SK-N-SH treated with all-trans-retinoic acid at 6 μM for 48 hours (cell line): Measurements from ENCODE around the gene HSPA9.

Source experiments
- ATAC-seq: fragments of 200-7000 bp; cut with Tn5 transposase; 3 replicates; pipeline ENCODE4 v1.9.1; 2020; ENCODE audit warnings: mild to moderate bottlenecking, moderate library complexity
- ARNTL ChIP-seq: fragments of 450-650 bp; formaldehyde crosslinking; IDR thresholded peaks from 2 replicates; pipeline ENCODE4 v1.5.0; 2020; ENCODE audit warnings: low read depth, mild to moderate bottlenecking, moderate library complexity, borderline replicate concordance
- BACH2 ChIP-seq: fragments of 250-450 bp; sonication (Bioruptor Pico); IDR thresholded peaks from 2 replicates; pipeline ENCODE4 v1.9.0; 2021; ENCODE audit warnings: mild to moderate bottlenecking, borderline replicate concordance
- CSDC2 ChIP-seq: fragments of 250-450 bp; sonication (Bioruptor Pico); IDR thresholded peaks from 2 replicates; pipeline ENCODE4 v1.5.0; 2020; ENCODE audit warnings: mild to moderate bottlenecking, moderate library complexity
- ESRRG ChIP-seq: fragments of 250-450 bp; sonication (Bioruptor Pico); IDR thresholded peaks from 2 replicates; pipeline ENCODE4 v1.6.1; 2021; ENCODE audit warnings: mild to moderate bottlenecking
- GLIS3 ChIP-seq: fragments of 250-450 bp; sonication (Bioruptor Pico); IDR thresholded peaks from 2 replicates; pipeline ENCODE4 v1.5.0; 2020; ENCODE audit warnings: mild to moderate bottlenecking, moderate library complexity
- ISL1 ChIP-seq: fragments of 250-450 bp; sonication (Bioruptor Pico); IDR thresholded peaks from 2 replicates; pipeline ENCODE4 v2.1.2; 2022; ENCODE audit warnings: mild to moderate bottlenecking, moderate library complexity
- OSR1 ChIP-seq: fragments of 250-450 bp; sonication (Bioruptor Pico); IDR thresholded peaks from 2 replicates; pipeline ENCODE4 v1.8.0; 2022; ENCODE audit warnings: moderate library complexity, mild to moderate bottlenecking, inconsistent platforms
- PPARA ChIP-seq: fragments of 250-450 bp; sonication (Bioruptor Pico); IDR thresholded peaks from 2 replicates; pipeline ENCODE4 v1.5.0; 2020; ENCODE audit warnings: mild to moderate bottlenecking, borderline replicate concordance
- RARB ChIP-seq: fragments of 250-450 bp; sonication (Bioruptor Pico); IDR thresholded peaks from 2 replicates; pipeline ENCODE4 v1.8.0; 2021; ENCODE audit warnings: mild to moderate bottlenecking, moderate library complexity
- SNAI2 ChIP-seq: fragments of 250-450 bp; sonication (Bioruptor Pico); IDR thresholded peaks from 2 replicates; pipeline ENCODE4 v1.5.0; 2020; ENCODE audit warnings: mild to moderate bottlenecking, moderate library complexity
- TOX ChIP-seq: fragments of 250-450 bp; sonication (Bioruptor Pico); IDR thresholded peaks from 2 replicates; pipeline ENCODE4 v1.8.0; 2021; ENCODE audit warnings: mild to moderate bottlenecking, moderate library complexity, borderline replicate concordance
- ZC3H10 ChIP-seq: fragments of 250-450 bp; sonication (Bioruptor Pico); IDR thresholded peaks from 2 replicates; pipeline ENCODE4 v1.5.1; 2021; ENCODE audit warnings: mild to moderate bottlenecking, moderate library complexity
- ZFP3 ChIP-seq: fragments of 250-450 bp; sonication (Bioruptor Pico); IDR thresholded peaks from 2 replicates; pipeline ENCODE4 v1.5.0; 2020; ENCODE audit warnings: mild to moderate bottlenecking, moderate library complexity
- ZFP30 ChIP-seq: fragments of 450-650 bp; formaldehyde crosslinking; IDR thresholded peaks from 2 replicates; pipeline ENCODE4 v1.5.0; 2022; ENCODE audit warnings: mild to moderate bottlenecking, moderate library complexity
- ZNF565 ChIP-seq: fragments of 450-650 bp; formaldehyde crosslinking; conservative IDR thresholded peaks from 2 replicates; pipeline ENCODE4 v1.5.0; 2020; ENCODE audit warnings: low read depth, mild to moderate bottlenecking, moderate library complexity
- ZNF70 ChIP-seq: fragments of 450-650 bp; formaldehyde crosslinking; IDR thresholded peaks from 2 replicates; pipeline ENCODE4 v1.5.0; 2020; ENCODE audit warnings: mild to moderate bottlenecking, moderate library complexity
- TF ChIP-seq, protein P1 (sequence below): fragments of 250-450 bp; sonication (Bioruptor Pico); IDR thresholded peaks from 2 replicates; pipeline ENCODE4 v1.5.1; 2021; ENCODE audit warnings: mild to moderate bottlenecking, moderate library complexity
- TF ChIP-seq, protein P2 (sequence below): fragments of 250-450 bp; sonication (Bioruptor Pico); IDR thresholded peaks from 2 replicates; pipeline ENCODE4 v1.5.0; 2020; ENCODE audit warnings: mild to moderate bottlenecking, moderate library complexity
- TF ChIP-seq, protein P3 (sequence below): fragments of 250-450 bp; sonication (Bioruptor Pico); IDR thresholded peaks from 2 replicates; pipeline ENCODE4 v1.5.1; 2020; ENCODE audit warnings: low read depth, mild to moderate bottlenecking, moderate library complexity
- TF ChIP-seq, protein P4 (sequence below): fragments of 250-450 bp; sonication (Bioruptor Pico); IDR thresholded peaks from 2 replicates; pipeline ENCODE4 v1.8.0; 2021; ENCODE audit warnings: low read depth, mild to moderate bottlenecking, moderate library complexity, borderline replicate concordance

The HSPA9 gene

DNA sequence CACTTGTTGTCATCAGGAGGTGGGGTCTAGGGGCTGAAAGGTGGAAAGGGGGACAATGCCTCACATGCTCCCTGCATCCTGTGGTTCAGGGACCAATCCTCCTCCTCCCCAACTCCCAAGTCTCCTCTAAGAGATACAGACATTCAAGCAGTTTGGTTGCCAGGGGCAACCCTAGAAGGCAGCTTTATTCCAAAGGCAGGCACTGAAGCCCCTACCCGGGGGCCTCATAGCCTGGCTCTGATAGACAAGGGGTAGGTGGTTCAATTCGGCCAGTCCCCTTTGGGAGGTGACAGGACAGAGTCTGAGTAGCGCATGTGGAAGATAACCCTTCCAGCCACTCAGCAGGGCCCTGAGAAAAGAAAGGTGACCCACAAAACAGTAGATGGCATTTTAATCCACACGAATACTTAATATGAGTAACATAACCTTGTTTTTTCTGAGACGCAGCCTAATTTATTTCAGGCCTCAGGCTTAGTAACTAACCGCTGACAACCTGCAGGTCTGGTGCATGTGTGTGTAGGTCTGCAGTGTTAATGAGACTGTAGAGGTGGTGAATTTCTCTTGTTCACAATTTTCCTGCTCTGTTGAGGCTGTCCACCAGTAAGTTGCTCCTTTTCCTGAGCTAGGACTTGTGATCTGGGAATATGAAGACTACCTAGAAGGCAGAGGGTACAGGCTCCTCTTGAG, 31.3 kb upstream of the HSPA9 start:
- ATAC-seq, result no peak
- TF ChIP-seq ZNF70 (CRISPR knock-in tag), result no peak
- TF ChIP-seq ZFP3 (CRISPR knock-in tag), result no peak
- no peak for TF ChIP-seq TOX (CRISPR knock-in tag)
- no peak for TF ChIP-seq ISL1 (CRISPR knock-in tag)
- TF ChIP-seq CSDC2 (CRISPR knock-in tag), result no peak
- no peak for TF ChIP-seq ZNF565 (CRISPR knock-in tag)
- TF ChIP-seq, protein P1, sequence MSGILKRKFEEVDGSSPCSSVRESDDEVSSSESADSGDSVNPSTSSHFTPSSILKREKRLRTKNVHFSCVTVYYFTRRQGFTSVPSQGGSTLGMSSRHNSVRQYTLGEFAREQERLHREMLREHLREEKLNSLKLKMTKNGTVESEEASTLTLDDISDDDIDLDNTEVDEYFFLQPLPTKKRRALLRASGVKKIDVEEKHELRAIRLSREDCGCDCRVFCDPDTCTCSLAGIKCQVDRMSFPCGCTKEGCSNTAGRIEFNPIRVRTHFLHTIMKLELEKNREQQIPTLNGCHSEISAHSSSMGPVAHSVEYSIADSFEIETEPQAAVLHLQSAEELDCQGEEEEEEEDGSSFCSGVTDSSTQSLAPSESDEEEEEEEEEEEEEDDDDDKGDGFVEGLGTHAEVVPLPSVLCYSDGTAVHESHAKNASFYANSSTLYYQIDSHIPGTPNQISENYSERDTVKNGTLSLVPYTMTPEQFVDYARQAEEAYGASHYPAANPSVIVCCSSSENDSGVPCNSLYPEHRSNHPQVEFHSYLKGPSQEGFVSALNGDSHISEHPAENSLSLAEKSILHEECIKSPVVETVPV (CRISPR knock-in tag), result no peak
- TF ChIP-seq, protein P2, sequence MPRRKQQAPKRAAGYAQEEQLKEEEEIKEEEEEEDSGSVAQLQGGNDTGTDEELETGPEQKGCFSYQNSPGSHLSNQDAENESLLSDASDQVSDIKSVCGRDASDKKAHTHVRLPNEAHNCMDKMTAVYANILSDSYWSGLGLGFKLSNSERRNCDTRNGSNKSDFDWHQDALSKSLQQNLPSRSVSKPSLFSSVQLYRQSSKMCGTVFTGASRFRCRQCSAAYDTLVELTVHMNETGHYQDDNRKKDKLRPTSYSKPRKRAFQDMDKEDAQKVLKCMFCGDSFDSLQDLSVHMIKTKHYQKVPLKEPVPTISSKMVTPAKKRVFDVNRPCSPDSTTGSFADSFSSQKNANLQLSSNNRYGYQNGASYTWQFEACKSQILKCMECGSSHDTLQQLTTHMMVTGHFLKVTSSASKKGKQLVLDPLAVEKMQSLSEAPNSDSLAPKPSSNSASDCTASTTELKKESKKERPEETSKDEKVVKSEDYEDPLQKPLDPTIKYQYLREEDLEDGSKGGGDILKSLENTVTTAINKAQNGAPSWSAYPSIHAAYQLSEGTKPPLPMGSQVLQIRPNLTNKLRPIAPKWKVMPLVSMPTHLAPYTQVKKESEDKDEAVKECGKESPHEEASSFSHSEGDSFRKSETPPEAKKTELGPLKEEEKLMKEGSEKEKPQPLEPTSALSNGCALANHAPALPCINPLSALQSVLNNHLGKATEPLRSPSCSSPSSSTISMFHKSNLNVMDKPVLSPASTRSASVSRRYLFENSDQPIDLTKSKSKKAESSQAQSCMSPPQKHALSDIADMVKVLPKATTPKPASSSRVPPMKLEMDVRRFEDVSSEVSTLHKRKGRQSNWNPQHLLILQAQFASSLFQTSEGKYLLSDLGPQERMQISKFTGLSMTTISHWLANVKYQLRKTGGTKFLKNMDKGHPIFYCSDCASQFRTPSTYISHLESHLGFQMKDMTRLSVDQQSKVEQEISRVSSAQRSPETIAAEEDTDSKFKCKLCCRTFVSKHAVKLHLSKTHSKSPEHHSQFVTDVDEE, result no peak
- no peak for TF ChIP-seq SNAI2 (CRISPR knock-in tag)
- no peak for TF ChIP-seq PPARA (CRISPR knock-in tag)
- no peak for TF ChIP-seq RARB
- no peak for TF ChIP-seq ESRRG (CRISPR knock-in tag)
- no peak for TF ChIP-seq ARNTL (CRISPR knock-in tag)
- TF ChIP-seq GLIS3, result no peak
- TF ChIP-seq, protein P3, sequence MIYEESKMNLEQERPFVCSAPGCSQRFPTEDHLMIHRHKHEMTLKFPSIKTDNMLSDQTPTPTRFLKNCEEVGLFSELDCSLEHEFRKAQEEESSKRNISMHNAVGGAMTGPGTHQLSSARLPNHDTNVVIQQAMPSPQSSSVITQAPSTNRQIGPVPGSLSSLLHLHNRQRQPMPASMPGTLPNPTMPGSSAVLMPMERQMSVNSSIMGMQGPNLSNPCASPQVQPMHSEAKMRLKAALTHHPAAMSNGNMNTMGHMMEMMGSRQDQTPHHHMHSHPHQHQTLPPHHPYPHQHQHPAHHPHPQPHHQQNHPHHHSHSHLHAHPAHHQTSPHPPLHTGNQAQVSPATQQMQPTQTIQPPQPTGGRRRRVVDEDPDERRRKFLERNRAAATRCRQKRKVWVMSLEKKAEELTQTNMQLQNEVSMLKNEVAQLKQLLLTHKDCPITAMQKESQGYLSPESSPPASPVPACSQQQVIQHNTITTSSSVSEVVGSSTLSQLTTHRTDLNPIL (CRISPR knock-in tag), result no peak
- no peak for TF ChIP-seq BACH2
- TF ChIP-seq ZFP30, result no peak
- TF ChIP-seq ZC3H10 (CRISPR knock-in tag), result no peak
- no peak for TF ChIP-seq OSR1
- TF ChIP-seq, protein P4, sequence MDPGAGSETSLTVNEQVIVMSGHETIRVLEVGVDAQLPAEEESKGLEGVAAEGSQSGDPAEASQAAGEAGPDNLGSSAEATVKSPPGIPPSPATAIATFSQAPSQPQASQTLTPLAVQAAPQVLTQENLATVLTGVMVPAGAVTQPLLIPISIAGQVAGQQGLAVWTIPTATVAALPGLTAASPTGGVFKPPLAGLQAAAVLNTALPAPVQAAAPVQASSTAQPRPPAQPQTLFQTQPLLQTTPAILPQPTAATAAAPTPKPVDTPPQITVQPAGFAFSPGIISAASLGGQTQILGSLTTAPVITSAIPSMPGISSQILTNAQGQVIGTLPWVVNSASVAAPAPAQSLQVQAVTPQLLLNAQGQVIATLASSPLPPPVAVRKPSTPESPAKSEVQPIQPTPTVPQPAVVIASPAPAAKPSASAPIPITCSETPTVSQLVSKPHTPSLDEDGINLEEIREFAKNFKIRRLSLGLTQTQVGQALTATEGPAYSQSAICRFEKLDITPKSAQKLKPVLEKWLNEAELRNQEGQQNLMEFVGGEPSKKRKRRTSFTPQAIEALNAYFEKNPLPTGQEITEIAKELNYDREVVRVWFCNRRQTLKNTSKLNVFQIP, result no peak

DNA sequence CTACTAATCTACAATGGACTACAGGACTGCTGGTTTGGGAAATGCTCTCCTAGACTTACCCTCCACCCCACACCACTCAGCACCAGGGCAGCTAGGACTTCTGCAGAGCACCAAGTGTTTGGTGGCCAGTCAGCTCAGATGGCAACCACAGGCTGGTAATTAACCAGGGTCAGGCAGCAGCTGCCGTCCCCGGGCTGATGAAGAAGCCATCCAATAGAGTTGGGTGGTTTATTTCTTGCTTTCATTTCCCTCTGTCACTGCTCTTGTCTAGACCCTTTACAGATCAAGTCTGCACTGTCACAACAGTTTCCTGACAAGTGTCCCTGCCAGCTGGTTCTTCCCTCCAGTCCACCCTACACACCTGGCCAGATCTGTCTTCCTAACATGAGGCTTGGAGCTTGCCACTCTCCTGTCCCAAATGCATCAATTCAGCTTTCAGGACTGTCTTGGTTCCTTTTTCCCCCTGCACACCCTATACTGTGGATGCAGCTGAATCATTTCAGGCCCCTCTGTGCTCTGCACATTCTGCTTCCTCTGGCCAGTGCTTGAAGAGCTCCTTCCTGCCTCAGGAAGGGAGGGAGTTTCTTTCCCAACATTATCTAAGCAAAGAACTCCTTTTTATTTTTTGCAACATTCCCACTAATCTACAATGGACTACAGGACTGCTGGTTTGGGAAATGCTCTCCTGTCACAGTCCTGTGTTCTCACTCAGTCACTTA, 30.2 kb upstream of the HSPA9 start:
- ATAC-seq, result no peak; the same call in 2 of the 3 replicates
- TF ChIP-seq ISL1 (CRISPR knock-in tag) (no peak), BACH2 (no peak), SNAI2 (CRISPR knock-in tag) (no peak), TOX (CRISPR knock-in tag) (no peak), ZNF565 (CRISPR knock-in tag) (no peak), ZFP3 (CRISPR knock-in tag) (no peak), PPARA (CRISPR knock-in tag) (no peak), ZC3H10 (CRISPR knock-in tag) (no peak), CSDC2 (CRISPR knock-in tag) (no peak), OSR1 (no peak), ESRRG (CRISPR knock-in tag) (no peak)
- TF ChIP-seq, protein P4, result no peak
